ENCODE measurements around the gene LTBP2.
A peak's percentile ranks its signal among the peaks of the same experiment; 100 is the strongest.

The LTBP2 gene

DNA sequence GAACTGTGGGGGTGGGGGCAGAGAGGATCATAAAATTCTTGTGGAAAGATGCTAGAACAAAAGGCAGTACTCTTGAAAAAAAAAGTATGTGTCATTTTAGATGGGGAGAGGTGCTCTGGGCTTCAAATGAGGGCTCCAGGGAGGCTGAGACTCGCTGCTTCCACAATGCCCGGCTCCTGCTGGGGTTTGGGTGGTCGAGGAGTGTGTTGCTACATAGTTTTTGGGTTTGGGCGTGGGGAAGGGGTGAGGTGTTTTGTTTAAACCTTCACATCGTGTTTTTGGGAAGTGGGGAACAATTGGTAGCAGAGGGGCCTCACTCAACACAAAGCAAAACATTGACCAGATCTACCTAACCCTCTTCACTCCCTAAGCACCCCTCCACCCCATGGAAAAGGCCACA is 110.3 kb downstream of the LTBP2 start:
- H3K4me3 ChIP-seq (ENCODE audit: low read length) = no peak overlapping the region
- no peaks in the 10 kb centered on the region for H3K36me3 ChIP-seq (ENCODE audit: insufficient read depth, low read length)
- peaks cover 18% of the 10 kb centered on the region for H3K4me1 ChIP-seq (ENCODE audit: insufficient read depth, low read length)
- no peaks in the 10 kb centered on the region for H3K9me3 ChIP-seq (ENCODE audit: low read length)
- H2AFZ ChIP-seq (ENCODE audit: low read depth, low read length) = no peak overlapping the region
- H3K27me3 ChIP-seq (ENCODE audit: insufficient read depth, low read length) = no peaks in the 10 kb centered on the region

DNA sequence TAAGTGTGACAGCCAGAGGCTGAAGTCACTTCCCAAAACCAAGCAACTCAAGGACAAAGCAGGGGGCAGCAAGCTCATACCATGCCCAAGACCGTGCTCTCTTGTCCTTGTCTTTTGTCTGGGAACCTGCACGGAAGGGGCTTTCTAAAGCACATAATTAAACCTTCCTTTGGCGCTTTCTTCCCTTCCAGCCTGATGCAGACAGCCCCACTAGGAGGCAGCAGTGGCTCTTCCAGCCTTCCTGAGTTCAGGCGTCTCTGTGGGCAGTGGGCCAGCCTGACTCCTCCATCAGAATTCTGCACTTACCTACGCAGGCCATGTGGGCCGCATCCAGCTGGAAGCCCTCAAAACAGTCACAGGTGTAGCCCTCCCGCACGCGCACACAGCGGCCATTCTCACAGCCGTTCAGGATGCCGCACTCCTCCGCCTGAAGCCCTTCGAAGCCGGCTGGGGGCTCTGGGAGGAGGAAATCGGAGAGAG is 110.9 kb downstream of the LTBP2 start:
- no peak overlapping the region for H2AFZ ChIP-seq (ENCODE audit: low read depth, low read length)
- H3K4me3 ChIP-seq (ENCODE audit: low read length) = no peak overlapping the region
- peaks cover 18% of the 10 kb centered on the region for H3K4me1 ChIP-seq (ENCODE audit: insufficient read depth, low read length)
- H3K27me3 ChIP-seq (ENCODE audit: insufficient read depth, low read length) = no peaks in the 10 kb centered on the region
- H3K36me3 ChIP-seq (ENCODE audit: insufficient read depth, low read length) = peaks cover 2% of the 10 kb centered on the region
- no peaks in the 10 kb centered on the region for H3K9me3 ChIP-seq (ENCODE audit: low read length)

DNA sequence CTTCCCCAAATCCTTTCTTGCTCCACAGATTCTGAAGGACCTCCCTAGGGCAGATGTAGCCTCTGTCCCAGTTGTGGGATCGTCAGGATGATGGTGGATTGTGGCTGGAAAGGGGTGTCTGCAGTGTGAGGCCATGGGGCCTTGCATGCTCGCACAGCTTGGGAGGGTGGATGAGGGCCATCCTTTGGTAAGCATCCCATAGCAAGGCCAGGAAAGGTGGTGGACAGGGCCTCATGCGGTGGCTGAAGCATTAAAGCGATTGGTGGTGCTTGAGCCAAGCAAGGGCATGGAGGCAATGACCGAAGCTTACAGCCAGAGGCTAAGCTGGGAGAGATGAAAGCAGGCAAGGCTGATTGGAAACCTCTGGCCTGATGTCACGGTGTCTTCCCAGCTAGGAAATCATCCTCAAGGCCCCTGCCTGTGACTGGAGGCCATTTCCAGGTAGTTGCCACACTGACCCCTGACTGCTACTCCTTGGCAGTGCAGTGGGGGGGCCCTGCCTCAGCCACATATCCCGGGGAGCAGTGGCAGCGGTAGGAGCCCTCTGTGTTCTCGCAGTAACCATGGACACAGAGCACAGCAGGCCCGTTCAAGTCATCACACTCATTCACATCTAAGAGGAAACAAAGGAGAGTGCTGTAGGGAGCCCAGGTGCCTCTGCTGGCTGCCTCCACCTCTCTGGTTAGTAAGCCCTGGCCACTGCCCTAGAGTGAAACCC is 111.5 kb downstream of the LTBP2 start:
- Histone ChIP-seq H3K9me3 (ENCODE audit: low read length) (no peaks in the 10 kb centered on the region), H2AFZ (ENCODE audit: low read depth, low read length) (no peak overlapping the region), H3K4me3 (ENCODE audit: low read length) (no peak overlapping the region), H3K27me3 (ENCODE audit: insufficient read depth, low read length) (no peaks in the 10 kb centered on the region), H3K4me1 (ENCODE audit: insufficient read depth, low read length) (peaks cover 18% of the 10 kb centered on the region), H3K36me3 (ENCODE audit: insufficient read depth, low read length) (peaks cover 5% of the 10 kb centered on the region)

DNA sequence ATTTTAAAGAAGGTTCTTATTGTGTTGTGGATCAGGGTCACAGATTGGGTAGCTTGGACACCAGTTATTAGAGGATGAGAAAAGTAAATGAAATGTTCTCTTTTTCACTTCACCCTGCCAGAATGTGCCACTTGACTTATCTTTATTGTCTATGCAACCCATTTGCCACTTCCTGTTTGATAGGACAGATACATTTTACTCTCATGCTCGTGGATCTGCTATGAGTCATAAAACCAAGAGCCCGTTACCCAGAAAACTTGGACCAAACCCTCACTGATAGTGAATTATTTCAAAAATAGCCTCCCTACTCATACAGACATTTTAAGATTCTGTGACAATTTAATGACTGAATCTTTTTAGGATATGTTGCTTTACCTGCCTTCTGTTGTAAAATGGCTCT is 116.7 kb downstream of the LTBP2 start:
- Histone ChIP-seq H3K4me3 (ENCODE audit: low read length) (no peak overlapping the region), H3K4me1 (ENCODE audit: insufficient read depth, low read length) (peaks cover 20% of the 10 kb centered on the region), H2AFZ (ENCODE audit: low read depth, low read length) (no peak overlapping the region), H3K9me3 (ENCODE audit: low read length) (no peaks in the 10 kb centered on the region), H3K27me3 (ENCODE audit: insufficient read depth, low read length) (no peaks in the 10 kb centered on the region), H3K36me3 (ENCODE audit: insufficient read depth, low read length) (peaks cover 5% of the 10 kb centered on the region)

DNA sequence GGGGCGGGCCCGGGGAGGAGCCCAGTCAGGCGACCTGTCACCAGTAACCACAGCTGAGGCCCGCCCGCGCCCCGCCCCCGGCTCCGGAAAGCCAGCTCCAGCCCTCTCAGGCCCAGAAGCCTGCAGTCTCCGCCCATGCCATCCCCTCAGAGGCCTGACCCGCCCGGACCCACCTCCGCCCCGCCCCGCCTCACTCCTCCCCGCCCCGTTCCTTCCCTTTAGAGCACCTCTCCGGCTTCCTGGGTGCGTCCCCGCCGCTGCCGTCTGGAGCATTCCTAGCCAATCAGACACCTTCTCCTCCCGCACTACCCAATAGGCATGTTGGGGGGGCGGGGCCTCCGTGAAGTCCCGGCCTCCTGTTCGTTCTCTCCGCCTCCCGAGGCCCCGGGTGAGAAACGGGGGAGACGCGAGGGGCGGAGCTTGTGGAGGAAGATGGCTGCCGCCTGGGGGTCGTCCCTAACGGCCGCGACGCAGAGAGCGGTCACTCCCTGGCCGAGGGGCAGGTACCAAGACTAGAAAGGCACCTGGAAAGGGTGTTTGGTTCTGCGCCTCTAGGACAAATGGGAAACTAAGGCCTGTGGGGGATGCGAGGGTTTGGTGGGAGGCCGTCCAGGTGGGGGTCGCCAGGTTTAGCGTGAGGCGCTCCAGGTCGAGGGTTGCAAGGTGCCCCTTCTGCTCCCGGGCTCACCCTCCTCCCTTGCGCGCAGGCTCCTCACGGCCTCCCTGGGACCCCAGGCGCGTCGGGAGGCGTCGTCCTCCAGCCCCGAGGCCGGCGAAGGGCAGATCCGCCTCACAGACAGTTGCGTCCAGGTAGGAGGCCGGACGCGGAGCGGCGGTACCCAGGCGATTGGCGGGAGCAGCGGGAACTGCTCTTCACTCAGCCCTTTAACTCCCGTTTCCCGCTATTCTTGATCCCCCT is 118.4 kb downstream of the LTBP2 start, which contains the start of gene ISCA2:
Gene ISCA2 (plus strand): TSS at position 423 of the 919 bp plus-strand sequence. CDS start 10 bp downstream, at position 433.
- Histone ChIP-seq H3K27me3 (ENCODE audit: insufficient read depth, low read length) (no peaks in the 10 kb centered on the region), H2AFZ (ENCODE audit: low read depth, low read length) (peak within 1 kb of the TSS; percentile 92), H3K4me1 (ENCODE audit: insufficient read depth, low read length) (peaks cover 20% of the 10 kb centered on the region), H3K4me3 (ENCODE audit: low read length) (peak within 1 kb of the TSS; percentile 99), H3K9me3 (ENCODE audit: low read length) (no peaks in the 10 kb centered on the region), H3K36me3 (ENCODE audit: insufficient read depth, low read length) (peaks cover 5% of the 10 kb centered on the region)

DNA sequence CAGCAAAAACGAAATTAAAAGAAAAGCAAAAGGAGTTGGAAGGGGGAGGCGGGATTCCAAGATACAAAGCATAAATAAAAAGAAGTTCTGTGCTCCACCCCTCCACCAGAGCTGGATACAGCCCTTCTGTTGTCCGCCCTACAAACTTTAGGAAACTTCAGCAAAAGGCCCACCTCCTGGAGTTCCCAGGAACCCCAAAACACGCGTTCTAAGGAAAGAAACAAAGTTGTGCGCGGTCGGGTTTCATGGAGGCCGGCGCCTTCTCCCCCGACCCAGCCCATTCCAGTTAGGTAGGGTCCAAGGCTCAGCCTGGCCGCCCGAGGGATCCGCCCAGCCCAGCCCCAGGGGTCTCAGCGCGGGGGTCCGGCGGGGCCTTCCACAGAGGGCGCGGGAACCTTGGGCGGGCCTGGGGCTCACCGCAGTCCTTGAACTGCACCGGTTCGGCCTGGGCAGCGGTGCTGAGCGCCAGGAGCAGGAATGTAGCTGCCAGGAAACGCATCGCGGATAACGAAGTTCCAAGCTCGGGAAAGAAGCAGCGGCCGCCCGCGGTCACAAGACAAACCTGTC is 119.2 kb downstream of the LTBP2 start, which contains the start of gene NPC2:
Gene NPC2 (minus strand): TSS at position 530 of the 567 bp plus-strand sequence. CDS start 31 bp downstream, at position 499.
- Histone ChIP-seq H3K27me3 (ENCODE audit: insufficient read depth, low read length) (no peaks in the 10 kb centered on the region), H3K4me1 (ENCODE audit: insufficient read depth, low read length) (peaks cover 20% of the 10 kb centered on the region), H3K36me3 (ENCODE audit: insufficient read depth, low read length) (peaks cover 5% of the 10 kb centered on the region), H2AFZ (ENCODE audit: low read depth, low read length) (peak within 1 kb of the TSS; percentile 92), H3K4me3 (ENCODE audit: low read length) (peak within 1 kb of the TSS; percentile 99), H3K9me3 (ENCODE audit: low read length) (no peaks in the 10 kb centered on the region)

DNA sequence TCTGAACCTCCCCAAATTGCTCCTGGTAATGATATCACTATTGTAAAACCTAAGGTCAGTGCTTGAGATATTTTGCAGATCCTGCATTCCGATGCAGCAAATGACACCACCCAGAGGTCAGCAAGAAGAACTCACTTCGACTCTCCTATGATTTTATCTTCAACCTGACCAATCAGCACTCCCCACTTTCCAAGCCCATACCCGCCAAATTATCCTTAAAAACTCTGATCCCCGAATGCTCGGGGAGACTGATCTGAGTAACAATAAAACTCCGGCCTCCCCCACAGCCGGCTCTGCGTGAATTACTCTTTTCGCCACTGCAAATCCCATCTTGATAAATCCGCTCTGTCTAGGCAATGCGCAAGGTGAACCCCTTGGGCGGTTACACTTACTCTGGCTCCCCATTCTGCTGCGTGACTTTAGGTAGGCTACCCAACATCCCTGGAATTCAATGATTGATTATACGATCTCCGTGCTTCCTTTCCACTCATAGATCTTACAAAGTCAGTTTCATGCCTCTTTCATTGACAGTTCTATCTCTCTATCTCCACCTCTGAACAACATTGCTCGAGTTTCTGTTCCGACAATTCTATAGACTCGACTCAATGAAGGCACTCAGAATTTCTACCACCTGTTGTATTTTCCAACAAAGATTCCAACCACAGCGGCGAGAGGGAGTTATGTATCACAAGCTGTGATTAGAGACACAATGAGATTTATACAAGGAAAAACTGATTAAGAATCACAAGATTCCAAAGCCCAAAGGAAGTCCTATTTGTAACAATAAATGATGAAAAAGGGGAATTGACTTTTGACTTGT is 119.9 kb downstream of the LTBP2 start:
- peaks cover 5% of the 10 kb centered on the region for H3K36me3 ChIP-seq (ENCODE audit: insufficient read depth, low read length)
- peak overlapping the region; percentile 92 for H2AFZ ChIP-seq (ENCODE audit: low read depth, low read length)
- peak overlapping the region; percentile 99 for H3K4me3 ChIP-seq (ENCODE audit: low read length)
- H3K9me3 ChIP-seq (ENCODE audit: low read length) = no peaks in the 10 kb centered on the region
- H3K27me3 ChIP-seq (ENCODE audit: insufficient read depth, low read length) = no peaks in the 10 kb centered on the region
- peaks cover 20% of the 10 kb centered on the region for H3K4me1 ChIP-seq (ENCODE audit: insufficient read depth, low read length)

DNA sequence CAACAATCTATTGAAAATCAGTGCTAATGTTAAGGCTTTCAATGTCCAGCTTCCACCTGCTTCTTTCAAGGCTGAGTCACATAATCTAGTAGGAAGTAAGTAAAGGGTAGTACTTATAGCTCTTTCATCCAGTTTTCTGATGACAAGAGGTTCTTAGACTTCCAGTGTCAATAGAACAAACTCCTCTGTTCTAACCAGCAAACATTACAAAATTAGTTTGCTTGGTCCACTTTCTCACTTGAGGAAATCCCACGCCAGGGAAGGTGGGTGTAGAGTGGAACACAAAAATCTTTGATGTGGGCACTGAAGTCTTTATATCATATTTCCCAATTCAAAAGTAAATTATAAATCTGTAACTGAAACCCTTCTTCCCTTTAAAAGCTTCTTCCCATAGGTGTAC is 121.6 kb downstream of the LTBP2 start:
- no peaks in the 10 kb centered on the region for H3K9me3 ChIP-seq (ENCODE audit: low read length)
- H2AFZ ChIP-seq (ENCODE audit: low read depth, low read length) = no peak overlapping the region
- H3K4me3 ChIP-seq (ENCODE audit: low read length) = no peak overlapping the region
- no peaks in the 10 kb centered on the region for H3K27me3 ChIP-seq (ENCODE audit: insufficient read depth, low read length)
- peaks cover 20% of the 10 kb centered on the region for H3K4me1 ChIP-seq (ENCODE audit: insufficient read depth, low read length)
- peaks cover 5% of the 10 kb centered on the region for H3K36me3 ChIP-seq (ENCODE audit: insufficient read depth, low read length)

DNA sequence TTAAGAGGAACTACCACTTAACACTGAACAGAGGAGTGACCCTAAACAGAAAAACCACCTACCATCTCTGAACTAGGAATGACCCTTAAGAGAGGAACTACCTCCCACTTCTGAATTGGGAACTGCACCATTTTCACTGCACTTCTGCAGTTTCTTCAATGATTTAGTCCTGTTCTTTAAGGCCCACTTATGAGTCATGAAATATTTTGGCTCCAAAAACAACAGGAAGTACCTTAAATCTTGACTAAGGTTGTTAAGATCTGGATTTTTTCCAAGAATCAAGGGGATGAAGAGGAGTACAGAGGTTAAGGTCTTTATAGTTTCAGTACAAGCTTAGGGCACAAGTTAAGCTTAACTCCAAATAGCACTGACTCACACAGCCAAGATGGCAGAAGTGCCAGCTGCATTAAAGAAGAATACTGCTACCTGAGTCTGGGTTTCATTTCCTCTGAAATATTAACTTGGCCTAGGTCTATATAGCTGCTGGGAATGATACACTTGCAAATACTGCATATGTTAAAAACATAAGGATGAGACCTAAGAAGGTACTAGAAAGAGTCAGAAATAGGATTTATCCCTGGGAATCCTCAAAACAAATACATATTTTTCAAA is 123.1 kb downstream of the LTBP2 start:
- no peaks in the 10 kb centered on the region for H3K27me3 ChIP-seq (ENCODE audit: insufficient read depth, low read length)
- no peaks in the 10 kb centered on the region for H3K9me3 ChIP-seq (ENCODE audit: low read length)
- H3K36me3 ChIP-seq (ENCODE audit: insufficient read depth, low read length) = peaks cover 14% of the 10 kb centered on the region
- H3K4me3 ChIP-seq (ENCODE audit: low read length) = no peak overlapping the region
- peaks cover 11% of the 10 kb centered on the region for H3K4me1 ChIP-seq (ENCODE audit: insufficient read depth, low read length)
- H2AFZ ChIP-seq (ENCODE audit: low read depth, low read length) = no peak overlapping the region

DNA sequence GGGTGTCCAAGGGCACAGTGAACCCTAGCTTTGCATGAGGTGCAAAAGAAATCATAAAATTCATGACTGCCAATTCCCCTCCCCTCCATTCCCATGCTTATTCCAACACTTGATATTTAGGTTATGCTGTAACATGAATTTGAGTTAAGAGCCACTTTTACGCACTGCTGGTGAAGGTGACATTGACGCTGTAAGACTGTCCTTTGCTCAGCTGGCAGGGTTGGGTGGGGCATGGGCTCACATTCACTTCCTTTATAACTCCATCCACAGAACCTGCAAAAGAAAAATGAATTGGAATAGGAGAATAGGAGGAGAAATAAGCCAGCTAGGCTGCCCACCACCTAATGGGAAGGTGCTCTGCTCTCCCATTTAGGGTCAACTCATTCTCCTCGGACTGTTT is 125.9 kb downstream of the LTBP2 start:
- Histone ChIP-seq H2AFZ (ENCODE audit: low read depth, low read length) (no peak overlapping the region), H3K4me3 (ENCODE audit: low read length) (no peak overlapping the region), H3K9me3 (ENCODE audit: low read length) (no peaks in the 10 kb centered on the region), H3K4me1 (ENCODE audit: insufficient read depth, low read length) (no peaks in the 10 kb centered on the region), H3K27me3 (ENCODE audit: insufficient read depth, low read length) (no peaks in the 10 kb centered on the region), H3K36me3 (ENCODE audit: insufficient read depth, low read length) (peaks cover 38% of the 10 kb centered on the region)

DNA sequence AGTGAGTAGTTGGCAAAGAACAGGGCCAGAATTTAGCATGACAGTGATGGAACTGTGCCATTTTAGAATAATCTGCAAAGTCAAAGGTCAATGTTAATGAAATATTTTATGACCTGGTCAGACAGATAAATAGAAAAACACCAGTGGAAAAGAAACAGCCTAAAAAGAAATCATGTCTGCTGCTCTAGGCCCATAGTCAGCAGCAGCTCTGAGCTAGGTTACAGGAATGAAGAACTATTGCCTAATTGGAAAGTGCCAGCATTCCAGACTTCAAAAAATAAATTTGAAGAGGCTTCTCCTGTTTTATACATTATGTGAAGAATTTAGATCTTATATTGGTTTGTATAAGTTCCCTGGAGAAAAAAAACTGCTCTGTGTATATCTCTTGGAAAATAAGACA is 128.7 kb downstream of the LTBP2 start:
- no peaks in the 10 kb centered on the region for H3K9me3 ChIP-seq (ENCODE audit: low read length)
- H3K36me3 ChIP-seq (ENCODE audit: insufficient read depth, low read length) = peaks cover 42% of the 10 kb centered on the region
- H2AFZ ChIP-seq (ENCODE audit: low read depth, low read length) = no peak overlapping the region
- H3K4me3 ChIP-seq (ENCODE audit: low read length) = no peak overlapping the region
- H3K4me1 ChIP-seq (ENCODE audit: insufficient read depth, low read length) = peaks cover 2% of the 10 kb centered on the region
- H3K27me3 ChIP-seq (ENCODE audit: insufficient read depth, low read length) = no peaks in the 10 kb centered on the region

DNA sequence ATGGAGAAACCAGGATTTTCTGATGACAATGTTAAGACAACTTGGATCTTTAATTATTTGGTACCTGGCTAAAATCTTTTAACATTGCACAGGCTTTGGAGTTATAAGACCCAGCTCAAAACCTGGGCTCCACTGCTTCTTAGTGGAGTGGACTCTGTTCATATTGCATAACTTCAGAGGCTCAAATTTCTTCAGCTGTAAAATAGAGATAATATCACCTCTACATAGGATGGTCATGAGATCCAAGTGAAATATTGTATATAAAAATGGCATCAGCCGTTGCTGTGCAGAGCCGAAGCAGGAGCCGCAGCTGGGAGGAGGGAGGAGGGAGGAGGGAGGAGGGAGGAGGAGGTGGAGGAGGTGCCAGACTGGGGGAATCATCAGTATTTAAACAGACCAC is 129.5 kb downstream of the LTBP2 start:
- Histone ChIP-seq H3K27me3 (ENCODE audit: insufficient read depth, low read length) (no peaks in the 10 kb centered on the region), H3K9me3 (ENCODE audit: low read length) (no peaks in the 10 kb centered on the region), H3K4me3 (ENCODE audit: low read length) (no peak overlapping the region), H3K36me3 (ENCODE audit: insufficient read depth, low read length) (peaks cover 42% of the 10 kb centered on the region), H3K4me1 (ENCODE audit: insufficient read depth, low read length) (peaks cover 5% of the 10 kb centered on the region), H2AFZ (ENCODE audit: low read depth, low read length) (no peak overlapping the region)
